Tibial nerve (tissue), 4 donors: ENCODE data around the gene NLRP1.

Experiments
- EP300 ChIP-seq, 2 donors: sonication (generic); formaldehyde crosslinking; IDR thresholded peaks; one replicate each; pipeline ENCODE4 v1.6.1; 2017; ENCODE audit warnings: antibody characterized with exemption in 2 of 2, mild to moderate bottlenecking in 1 of 2
- POLR2A ChIP-seq, 2 donors: fragments of 450-650 bp; IDR thresholded peaks; one replicate each; pipeline ENCODE4 v1.6.1; 2017; ENCODE audit warnings: antibody characterized with exemption in 2 of 2, mild to moderate bottlenecking in 2 of 2, moderate library complexity in 2 of 2
- TF ChIP-seq, protein P1 (sequence below), 5 experiments: fragments of 200-600 bp in 3 of 5; fragments of 450-650 bp in 2 of 5; sonication (generic) in 3 of 5; IDR thresholded peaks; one replicate each; pipeline ENCODE4 v1.5.1; 2016 to 2019; ENCODE audit warnings: antibody characterized with exemption in 5 of 5, mild to moderate bottlenecking in 3 of 5, moderate library complexity in 2 of 5

DNA sequence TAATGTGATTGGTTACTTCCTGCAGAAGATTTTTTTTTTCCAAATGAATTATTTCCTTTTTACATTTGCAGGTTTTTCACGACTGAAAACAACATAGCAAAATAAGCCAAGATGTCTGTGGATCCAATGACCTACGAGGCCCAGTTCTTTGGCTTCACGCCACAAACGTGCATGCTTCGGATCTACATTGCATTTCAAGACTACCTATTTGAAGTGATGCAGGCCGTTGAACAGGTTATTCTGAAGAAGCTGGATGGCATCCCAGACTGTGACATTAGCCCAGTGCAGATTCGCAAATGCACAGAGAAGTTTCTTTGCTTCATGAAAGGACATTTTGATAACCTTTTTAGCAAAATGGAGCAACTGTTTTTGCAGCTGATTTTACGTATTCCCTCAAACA, 95.6 kb downstream of the NLRP1 start:
- TF ChIP-seq, protein P1, sequence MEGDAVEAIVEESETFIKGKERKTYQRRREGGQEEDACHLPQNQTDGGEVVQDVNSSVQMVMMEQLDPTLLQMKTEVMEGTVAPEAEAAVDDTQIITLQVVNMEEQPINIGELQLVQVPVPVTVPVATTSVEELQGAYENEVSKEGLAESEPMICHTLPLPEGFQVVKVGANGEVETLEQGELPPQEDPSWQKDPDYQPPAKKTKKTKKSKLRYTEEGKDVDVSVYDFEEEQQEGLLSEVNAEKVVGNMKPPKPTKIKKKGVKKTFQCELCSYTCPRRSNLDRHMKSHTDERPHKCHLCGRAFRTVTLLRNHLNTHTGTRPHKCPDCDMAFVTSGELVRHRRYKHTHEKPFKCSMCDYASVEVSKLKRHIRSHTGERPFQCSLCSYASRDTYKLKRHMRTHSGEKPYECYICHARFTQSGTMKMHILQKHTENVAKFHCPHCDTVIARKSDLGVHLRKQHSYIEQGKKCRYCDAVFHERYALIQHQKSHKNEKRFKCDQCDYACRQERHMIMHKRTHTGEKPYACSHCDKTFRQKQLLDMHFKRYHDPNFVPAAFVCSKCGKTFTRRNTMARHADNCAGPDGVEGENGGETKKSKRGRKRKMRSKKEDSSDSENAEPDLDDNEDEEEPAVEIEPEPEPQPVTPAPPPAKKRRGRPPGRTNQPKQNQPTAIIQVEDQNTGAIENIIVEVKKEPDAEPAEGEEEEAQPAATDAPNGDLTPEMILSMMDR (IDR thresholded peaks at IDR 0.05), result no peak
- no peak for TF ChIP-seq POLR2A (IDR thresholded peaks at IDR 0.05)
- TF ChIP-seq EP300 (IDR thresholded peaks at IDR 0.05), result no peak
